SH-SY5Y (cell line): ENCODE results near the gene SLC25A13.

Source experiments
- GATA2 ChIP-seq: IDR thresholded peaks from 2 replicates; pipeline ENCODE4 v1.6.1; 2011; ENCODE audit warnings: mild to moderate bottlenecking, low read depth, low read length
- GATA3 ChIP-seq: IDR thresholded peaks from 2 replicates; pipeline ENCODE4 v1.6.1; 2011; ENCODE audit warnings: low read depth, mild to moderate bottlenecking, low read length, moderate library complexity

The SLC25A13 gene, protein sequence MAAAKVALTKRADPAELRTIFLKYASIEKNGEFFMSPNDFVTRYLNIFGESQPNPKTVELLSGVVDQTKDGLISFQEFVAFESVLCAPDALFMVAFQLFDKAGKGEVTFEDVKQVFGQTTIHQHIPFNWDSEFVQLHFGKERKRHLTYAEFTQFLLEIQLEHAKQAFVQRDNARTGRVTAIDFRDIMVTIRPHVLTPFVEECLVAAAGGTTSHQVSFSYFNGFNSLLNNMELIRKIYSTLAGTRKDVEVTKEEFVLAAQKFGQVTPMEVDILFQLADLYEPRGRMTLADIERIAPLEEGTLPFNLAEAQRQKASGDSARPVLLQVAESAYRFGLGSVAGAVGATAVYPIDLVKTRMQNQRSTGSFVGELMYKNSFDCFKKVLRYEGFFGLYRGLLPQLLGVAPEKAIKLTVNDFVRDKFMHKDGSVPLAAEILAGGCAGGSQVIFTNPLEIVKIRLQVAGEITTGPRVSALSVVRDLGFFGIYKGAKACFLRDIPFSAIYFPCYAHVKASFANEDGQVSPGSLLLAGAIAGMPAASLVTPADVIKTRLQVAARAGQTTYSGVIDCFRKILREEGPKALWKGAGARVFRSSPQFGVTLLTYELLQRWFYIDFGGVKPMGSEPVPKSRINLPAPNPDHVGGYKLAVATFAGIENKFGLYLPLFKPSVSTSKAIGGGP

DNA sequence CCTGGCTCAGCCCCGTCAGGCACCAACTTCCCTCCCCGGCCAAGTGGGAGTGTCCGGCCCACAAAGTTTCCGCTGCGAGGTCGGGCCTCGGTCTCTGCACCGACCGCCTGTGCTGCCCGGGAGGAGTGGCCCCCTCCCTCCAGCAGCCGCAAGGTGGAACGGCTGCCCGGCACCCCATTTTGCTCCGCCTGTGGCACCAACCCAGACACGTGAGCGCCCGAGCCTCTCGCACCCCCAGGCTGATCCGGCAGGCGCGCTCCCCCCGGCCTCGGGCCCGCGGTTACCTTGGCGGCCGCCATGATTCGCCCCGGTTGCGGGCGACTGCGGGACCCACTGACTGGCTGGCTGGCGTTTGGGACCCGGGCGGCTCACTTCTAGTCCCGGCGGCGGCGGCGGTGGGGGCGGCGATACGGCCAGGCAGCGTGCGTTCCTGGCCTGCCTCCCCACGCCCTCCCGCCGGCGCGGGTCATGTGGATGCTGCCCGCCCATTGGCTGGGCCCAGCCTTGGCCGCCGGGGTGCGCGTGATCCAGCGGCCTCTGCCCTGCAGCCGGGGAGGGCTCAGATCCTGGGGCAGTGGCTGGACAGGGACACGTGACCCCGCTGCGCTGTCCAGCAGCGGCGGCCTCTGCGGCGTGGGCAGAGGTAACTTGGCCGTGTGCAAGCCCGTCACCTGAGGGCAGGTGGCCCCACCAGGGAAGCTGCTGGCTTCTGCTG is at the start of gene SLC25A13:
Gene SLC25A13, minus strand, starts transcription at position 441 of the 715 bp plus-strand sequence. Its CDS starts 142 bp downstream, at position 299.
- TF ChIP-seq GATA3: no peak
- no peak; the same call in 1 of the 2 replicates for TF ChIP-seq GATA2

- TF ChIP-seq GATA2 (no peak), GATA3 (no peak)
Observed at GRCh38 chr7:96361116-96361857, 39.4 kb upstream of the SLC25A13 start.

- TF ChIP-seq GATA2: no peak
- no peak for TF ChIP-seq GATA3
Observed at GRCh38 chr7:96359876-96360275, 38.0 kb upstream of the SLC25A13 start.

- no peak for TF ChIP-seq GATA2
- TF ChIP-seq GATA3: no peak
Observed at GRCh38 chr7:96355990-96356506, 34.1 kb upstream of the SLC25A13 start.

DNA sequence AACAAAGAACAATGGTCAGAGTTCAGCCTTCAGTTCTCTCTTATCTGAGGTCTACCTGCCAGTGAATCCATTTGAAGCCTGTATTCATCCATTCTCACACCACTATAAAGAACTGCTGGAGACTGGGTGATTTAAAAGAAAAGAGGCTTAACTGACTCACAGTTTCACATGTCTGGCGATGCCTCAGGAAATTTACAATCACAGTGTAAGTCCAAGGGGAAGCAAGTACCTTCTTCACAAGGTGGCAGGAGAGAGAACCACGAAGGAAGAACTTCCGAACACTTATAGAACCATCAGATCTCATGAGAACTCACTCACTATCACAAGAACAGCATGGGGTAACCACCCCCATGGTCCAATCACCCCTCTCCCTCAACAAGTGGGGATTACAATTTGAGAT is 33.0 kb upstream of the SLC25A13 start:
- no peak for TF ChIP-seq GATA2
- no peak for TF ChIP-seq GATA3

- TF ChIP-seq GATA2 (no peak), GATA3 (no peak)
Observed at GRCh38 chr7:96349572-96349971, 27.7 kb upstream of the SLC25A13 start.

DNA sequence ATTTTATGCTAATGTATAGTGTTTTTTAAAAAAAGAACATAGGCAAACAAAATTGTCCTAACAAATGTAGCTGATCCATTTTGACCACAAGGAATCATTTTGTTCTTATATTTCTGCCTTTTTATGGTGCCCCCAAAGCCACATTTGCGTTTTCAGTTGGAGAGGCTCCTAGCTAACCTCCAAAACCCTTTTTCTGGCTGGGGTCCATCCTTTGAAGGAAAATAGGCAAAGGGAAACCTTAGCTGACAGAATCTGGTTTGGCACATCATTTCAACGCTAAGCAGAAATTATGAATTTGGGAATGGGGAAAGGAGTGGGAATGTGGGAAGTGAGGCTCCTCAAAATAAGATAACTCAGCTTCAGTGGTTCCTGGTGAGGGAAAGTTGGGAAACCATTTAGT is 25.6 kb upstream of the SLC25A13 start:
- TF ChIP-seq GATA2 (no peak), GATA3 (no peak)

GRCh38 chr7:96346293-96346953 is 24.5 kb upstream of the SLC25A13 start:
- TF ChIP-seq GATA3: no peak
- TF ChIP-seq GATA2: no peak

DNA sequence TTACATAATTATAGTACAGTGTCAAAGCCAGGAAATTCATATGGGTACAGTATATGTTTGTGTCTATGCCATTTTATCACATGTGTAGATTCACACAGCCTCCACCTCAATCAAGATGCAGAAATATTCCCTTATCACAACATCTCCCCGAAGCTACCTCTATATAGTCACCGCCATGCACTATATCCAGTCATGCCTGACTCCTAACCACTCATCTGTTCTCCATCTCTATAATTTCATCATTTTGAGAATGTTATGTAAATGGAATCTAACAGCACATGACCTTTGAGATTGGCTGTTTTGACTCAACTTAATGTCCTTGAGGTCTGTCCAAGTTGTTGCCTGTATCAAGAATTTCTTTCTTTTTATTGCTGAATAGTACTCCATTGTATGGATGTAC is 22.3 kb upstream of the SLC25A13 start:
- no peak for TF ChIP-seq GATA3
- TF ChIP-seq GATA2: no peak

DNA sequence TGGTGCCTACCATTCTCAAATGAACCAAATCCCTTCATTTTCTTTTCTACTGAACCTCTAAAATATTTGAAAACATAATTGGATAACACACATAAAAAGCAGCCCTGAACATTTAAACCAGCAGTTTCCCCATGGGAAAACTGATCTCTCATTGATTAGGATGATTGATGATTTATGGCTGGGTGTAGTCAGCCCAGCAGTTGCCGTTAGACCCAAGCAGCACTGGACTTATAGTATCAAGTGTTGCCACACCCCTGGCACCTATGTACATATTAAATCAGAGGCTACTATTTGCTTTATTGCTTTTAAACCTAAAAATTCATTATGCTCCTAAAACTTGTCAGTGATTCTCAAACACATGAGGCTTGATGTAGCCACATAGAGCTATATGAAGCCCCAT is 20.2 kb upstream of the SLC25A13 start:
- TF ChIP-seq GATA3: no peak
- TF ChIP-seq GATA2: no peak

DNA sequence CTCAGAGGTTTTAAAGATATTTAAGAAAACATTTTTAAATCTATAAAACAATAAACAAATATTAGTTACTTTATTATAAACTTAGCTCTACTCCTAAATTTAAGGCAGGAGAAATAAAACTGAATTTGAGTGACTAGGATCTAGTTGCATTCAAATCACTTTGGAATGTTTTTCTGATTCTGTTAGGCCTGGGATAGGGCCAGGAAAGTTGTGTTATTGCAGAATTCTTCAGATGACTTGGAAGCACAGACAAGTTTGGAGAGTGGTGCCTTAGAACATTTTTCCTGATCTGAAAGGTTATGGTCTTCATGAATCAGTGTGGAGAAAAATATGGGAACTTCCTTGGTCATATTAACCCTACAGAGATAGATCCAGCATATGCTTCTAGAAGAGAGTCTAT is 15.6 kb upstream of the SLC25A13 start:
- TF ChIP-seq GATA3 (no peak), GATA2 (no peak)

GRCh38 chr7:96332325-96332724 is 10.4 kb upstream of the SLC25A13 start:
- TF ChIP-seq GATA2 (no peak), GATA3 (no peak)

DNA sequence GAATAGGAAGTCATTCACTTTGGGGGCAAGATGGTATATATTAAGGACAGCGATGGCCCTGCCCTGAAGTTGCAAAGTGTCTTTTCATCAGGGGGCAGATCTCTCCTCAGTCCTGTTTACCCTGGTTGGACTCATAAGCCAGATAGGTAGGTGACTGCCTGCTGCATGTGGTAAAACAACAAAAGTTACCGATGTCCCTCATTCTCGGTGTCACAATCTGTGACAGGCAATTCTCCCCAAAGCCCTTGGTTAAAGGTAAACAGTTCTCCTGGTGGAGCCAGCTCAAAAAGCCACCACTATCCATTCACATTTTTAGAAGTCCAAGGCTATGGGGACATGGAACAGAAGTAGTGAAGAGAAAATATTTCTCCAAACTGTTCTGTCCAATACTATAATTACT is 9.9 kb upstream of the SLC25A13 start:
- TF ChIP-seq GATA2 (no peak), GATA3 (no peak)

DNA sequence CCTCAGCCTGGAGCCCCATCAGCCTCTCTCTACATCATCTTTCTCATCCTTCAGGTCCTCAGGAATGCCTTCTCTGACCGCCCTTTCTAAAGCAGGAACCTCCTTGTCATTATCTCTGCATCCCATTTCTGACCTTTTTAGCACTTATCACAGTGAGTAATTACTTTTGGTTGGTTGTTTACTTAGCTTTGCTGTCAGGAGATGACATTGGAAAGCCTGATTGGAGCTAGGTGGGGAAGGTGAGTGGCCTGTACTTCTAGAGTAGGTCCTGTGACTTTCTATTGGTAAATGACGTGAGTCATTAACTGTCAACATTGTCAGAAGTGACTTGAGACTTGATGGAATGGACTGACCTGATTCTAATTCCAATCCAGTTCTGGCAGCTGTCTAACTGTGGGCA is 9.3 kb upstream of the SLC25A13 start:
- TF ChIP-seq GATA3 (no peak), GATA2 (no peak)
